SU-DHL-6 (cell line): ENCODE data around the gene CCL17.

ENCODE experiments used
- H2AFZ ChIP-seq: fragments of 200-600 bp; sonication (generic); 2 replicates; pipeline ENCODE4 v1.6.1; 2014; ENCODE audit warnings: low read depth, mild to moderate bottlenecking, moderate library complexity, mixed read lengths, antibody characterized with exemption, low read length; ENCODE audit not compliant: severe bottlenecking
- H3F3A ChIP-seq: fragments of 200-600 bp; shearing (Covaris generic); 2 replicates; pipeline ENCODE4 v1.6.0; 2016; ENCODE audit warnings: antibody characterized with exemption, mild to moderate bottlenecking; ENCODE audit not compliant: insufficient read depth
- H3K27ac ChIP-seq: fragments of 200-600 bp; sonication (generic); 2 replicates; pipeline ENCODE4 v1.5.1; 2016; ENCODE audit warnings: low read depth, mild to moderate bottlenecking, low read length, moderate library complexity, mixed read lengths
- H3K27me3 ChIP-seq: fragments of 200-600 bp; sonication (generic), shearing (Covaris generic); 2 replicates; pipeline ENCODE4 v1.6.0; 2014; ENCODE audit warnings: mild to moderate bottlenecking, low read length
- H3K36me3 ChIP-seq: fragments of 200-600 bp; sonication (generic); 2 replicates; pipeline ENCODE4 v1.6.1; 2014; ENCODE audit warnings: mild to moderate bottlenecking, low read length, mixed read lengths
- H3K4me2 ChIP-seq: fragments of 300-600, 200-600 bp; shearing (Covaris generic), sonication (generic); 2 replicates; pipeline ENCODE4 v1.6.0; 2014; ENCODE audit warnings: low read length, low read depth, mild to moderate bottlenecking; ENCODE audit not compliant: poor library complexity, severe bottlenecking
- H3K4me3 ChIP-seq: fragments of 200-600 bp; sonication (generic); 2 replicates; pipeline ENCODE4 v1.5.1; 2014; ENCODE audit warnings: antibody characterized with exemption, low read length, mild to moderate bottlenecking, mixed read lengths; ENCODE audit not compliant: insufficient read depth, poor library complexity, severe bottlenecking
- H3K79me2 ChIP-seq: fragments of 200-600 bp; sonication (generic); 2 replicates; pipeline ENCODE4 v1.6.1; 2014; ENCODE audit warnings: mild to moderate bottlenecking, low read length, moderate library complexity; ENCODE audit not compliant: insufficient read depth
- H3K9ac ChIP-seq: fragments of 200-600 bp; sonication (generic); 2 replicates; pipeline ENCODE4 v1.7.0; 2014; ENCODE audit warnings: mild to moderate bottlenecking, low read length
- H3K9me2 ChIP-seq: fragments of 200-600 bp; sonication (generic); replicated peaks from 2 replicates; pipeline ENCODE4 v1.6.1; 2014; ENCODE audit warnings: low read length; ENCODE audit not compliant: insufficient read depth
- H3K9me3 ChIP-seq: fragments of 200-600 bp; sonication (generic); 2 replicates; pipeline ENCODE4 v1.6.1; 2014; ENCODE audit warnings: low read length, mixed read lengths; ENCODE audit not compliant: insufficient read depth
- H4K20me1 ChIP-seq: fragments of 200-600 bp; sonication (generic); 2 replicates; pipeline ENCODE4 v1.6.1; 2014; ENCODE audit warnings: low read depth, mild to moderate bottlenecking, antibody characterized with exemption, low read length, moderate library complexity, mixed read lengths
- EZH2phosphoT487 ChIP-seq: fragments of 200-600 bp; sonication (generic), shearing (Covaris generic); conservative IDR thresholded peaks from 2 replicates; pipeline ENCODE4 v1.6.1; 2018; ENCODE audit warnings: mild to moderate bottlenecking, antibody characterized with exemption, low read length, moderate library complexity, mixed read lengths
- TF ChIP-seq, protein P1 (sequence below): fragments of 200-600 bp; sonication (generic); IDR thresholded peaks from one replicate; pipeline ENCODE4 v1.5.1; 2017; ENCODE audit warnings: antibody characterized with exemption, mild to moderate bottlenecking, low read length, moderate library complexity; ENCODE audit not compliant: insufficient read depth, poor library complexity, severe bottlenecking

The CCL17 gene

DNA sequence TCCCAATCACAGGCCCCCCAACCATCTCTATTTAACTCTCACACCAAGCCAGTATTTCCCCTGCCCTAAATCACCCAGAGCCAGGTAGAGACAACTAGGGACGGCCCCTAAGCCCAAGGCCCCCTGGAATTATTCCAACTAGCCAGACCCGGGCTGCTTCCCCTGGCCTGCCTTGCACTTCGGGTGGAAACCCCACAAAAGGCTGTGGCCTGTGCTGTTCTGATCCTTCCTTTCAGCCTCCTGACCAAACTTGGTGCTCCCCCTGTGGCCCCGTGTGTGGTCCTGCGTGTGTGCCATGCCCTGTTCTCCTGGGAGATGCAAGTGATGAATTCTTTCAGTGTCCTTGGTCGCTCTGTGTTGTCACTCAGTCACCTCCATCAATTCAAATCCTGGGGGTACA, 14.9 kb downstream of the CCL17 start:
- Histone ChIP-seq H3K4me3 (no peak overlapping the region), H3K79me2 (no peaks in the 10 kb centered on the region), H3K27ac (no peak overlapping the region), H4K20me1 (no peaks in the 10 kb centered on the region), H3K4me2 (no peak overlapping the region), H3K36me3 (no peaks in the 10 kb centered on the region), H3K27me3 (no peaks in the 10 kb centered on the region), H3F3A (no peaks in the 10 kb centered on the region), H3K9me3 (no peaks in the 10 kb centered on the region), H3K9ac (no peak overlapping the region), H3K9me2 (no peaks in the 10 kb centered on the region), H2AFZ (no peak overlapping the region)
- no peak for TF ChIP-seq EZH2phosphoT487
- TF ChIP-seq, protein P1, sequence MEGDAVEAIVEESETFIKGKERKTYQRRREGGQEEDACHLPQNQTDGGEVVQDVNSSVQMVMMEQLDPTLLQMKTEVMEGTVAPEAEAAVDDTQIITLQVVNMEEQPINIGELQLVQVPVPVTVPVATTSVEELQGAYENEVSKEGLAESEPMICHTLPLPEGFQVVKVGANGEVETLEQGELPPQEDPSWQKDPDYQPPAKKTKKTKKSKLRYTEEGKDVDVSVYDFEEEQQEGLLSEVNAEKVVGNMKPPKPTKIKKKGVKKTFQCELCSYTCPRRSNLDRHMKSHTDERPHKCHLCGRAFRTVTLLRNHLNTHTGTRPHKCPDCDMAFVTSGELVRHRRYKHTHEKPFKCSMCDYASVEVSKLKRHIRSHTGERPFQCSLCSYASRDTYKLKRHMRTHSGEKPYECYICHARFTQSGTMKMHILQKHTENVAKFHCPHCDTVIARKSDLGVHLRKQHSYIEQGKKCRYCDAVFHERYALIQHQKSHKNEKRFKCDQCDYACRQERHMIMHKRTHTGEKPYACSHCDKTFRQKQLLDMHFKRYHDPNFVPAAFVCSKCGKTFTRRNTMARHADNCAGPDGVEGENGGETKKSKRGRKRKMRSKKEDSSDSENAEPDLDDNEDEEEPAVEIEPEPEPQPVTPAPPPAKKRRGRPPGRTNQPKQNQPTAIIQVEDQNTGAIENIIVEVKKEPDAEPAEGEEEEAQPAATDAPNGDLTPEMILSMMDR: no peak

DNA sequence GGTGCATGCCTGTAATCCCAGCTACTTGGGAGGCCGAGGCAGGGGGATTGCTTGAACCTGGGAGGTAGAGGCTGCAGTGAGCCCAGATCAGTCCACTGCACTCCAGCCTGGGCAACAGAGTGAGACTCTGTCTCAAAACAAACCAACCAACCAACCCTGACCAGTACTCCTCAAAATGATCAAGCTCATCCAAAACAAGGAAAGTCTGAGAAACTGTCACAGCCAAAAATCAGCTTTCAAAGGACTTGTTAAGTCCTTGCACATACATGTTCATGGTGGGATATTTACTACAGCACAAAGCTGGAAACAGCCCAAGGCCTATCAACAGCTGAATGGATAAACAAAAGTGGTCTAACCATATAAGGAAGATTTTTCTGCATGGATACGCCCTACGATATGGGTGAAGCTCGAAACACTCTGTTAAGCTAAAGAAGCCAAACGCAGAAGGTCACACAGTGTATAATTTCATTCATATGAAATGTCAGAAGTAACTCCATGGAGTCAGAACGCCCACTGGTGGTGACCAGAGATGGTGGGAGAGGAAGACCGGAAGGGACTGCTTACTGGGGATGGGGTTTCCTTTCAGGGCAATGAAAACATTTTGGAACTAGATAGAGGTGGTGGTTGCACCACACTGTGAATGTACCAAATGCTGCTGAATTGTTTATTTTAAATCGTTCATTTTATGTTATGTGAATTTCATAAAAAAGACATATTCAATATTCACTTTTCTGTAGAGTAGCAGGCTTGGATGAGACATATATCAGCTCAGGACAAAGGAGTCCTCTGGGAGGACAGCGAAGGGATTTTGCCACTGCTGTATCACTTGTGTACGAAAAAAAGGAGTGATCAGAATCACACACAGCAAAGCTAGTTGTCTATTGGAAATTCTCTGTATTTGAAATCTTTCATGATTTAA, 17.7 kb downstream of the CCL17 start:
- H3K27me3 ChIP-seq: no peaks in the 10 kb centered on the region
- H2AFZ ChIP-seq: no peak overlapping the region
- H3K79me2 ChIP-seq: no peaks in the 10 kb centered on the region
- H3K4me3 ChIP-seq: no peak overlapping the region
- H3K9me3 ChIP-seq: no peaks in the 10 kb centered on the region
- TF ChIP-seq, protein P1: no peak
- no peak for TF ChIP-seq EZH2phosphoT487
- no peak overlapping the region for H3K27ac ChIP-seq
- no peak overlapping the region for H3K9ac ChIP-seq
- no peak overlapping the region for H3K4me2 ChIP-seq
- no peaks in the 10 kb centered on the region for H3F3A ChIP-seq
- no peaks in the 10 kb centered on the region for H4K20me1 ChIP-seq
- no peaks in the 10 kb centered on the region for H3K9me2 ChIP-seq
- H3K36me3 ChIP-seq: no peaks in the 10 kb centered on the region

DNA sequence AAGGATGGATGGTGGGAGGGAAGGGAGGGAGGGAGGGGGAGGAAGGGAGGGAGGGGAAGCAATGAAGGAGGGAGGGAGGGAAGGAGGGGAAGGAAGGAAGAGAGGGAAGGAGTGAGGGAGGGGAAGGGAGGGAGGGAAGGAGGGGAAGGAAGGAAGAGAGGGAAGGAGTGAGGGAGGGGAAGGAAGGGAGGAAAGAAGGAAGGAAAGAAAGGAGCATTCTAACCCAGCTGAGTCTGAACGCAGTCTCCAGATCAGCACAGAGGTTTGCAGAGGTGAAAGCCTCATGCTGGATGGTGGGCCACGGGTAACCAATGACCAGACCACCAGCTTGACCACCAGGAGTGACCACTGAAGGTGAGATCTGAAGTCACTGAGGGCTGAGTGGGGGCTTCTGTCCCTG, 18.6 kb downstream of the CCL17 start:
- Histone ChIP-seq H3K36me3 (no peaks in the 10 kb centered on the region), H3K4me3 (no peak overlapping the region), H3F3A (no peaks in the 10 kb centered on the region), H3K79me2 (no peaks in the 10 kb centered on the region), H3K27me3 (no peaks in the 10 kb centered on the region), H3K27ac (no peak overlapping the region), H3K4me2 (no peak overlapping the region), H3K9me2 (no peaks in the 10 kb centered on the region), H3K9ac (no peak overlapping the region), H2AFZ (no peak overlapping the region), H3K9me3 (no peaks in the 10 kb centered on the region), H4K20me1 (no peaks in the 10 kb centered on the region)
- no peak for TF ChIP-seq EZH2phosphoT487
- TF ChIP-seq, protein P1: no peak
